Bronchial smooth muscle cell (primary cell): Measurements from ENCODE around the gene USP26. TPM values are rescaled to one million over a fixed set of nuclear protein-coding genes. Genes with fewer than 3 reads are reported as not detected.

ENCODE experiments used
- total RNA-seq: library from RNA; depleted of rRNA; stranded (reverse); fragments of >200 nt; gene quantifications from 2 replicates; pipeline ENCODE4 v1.2.1, GENCODE V29; 2014

The USP26 gene, protein sequence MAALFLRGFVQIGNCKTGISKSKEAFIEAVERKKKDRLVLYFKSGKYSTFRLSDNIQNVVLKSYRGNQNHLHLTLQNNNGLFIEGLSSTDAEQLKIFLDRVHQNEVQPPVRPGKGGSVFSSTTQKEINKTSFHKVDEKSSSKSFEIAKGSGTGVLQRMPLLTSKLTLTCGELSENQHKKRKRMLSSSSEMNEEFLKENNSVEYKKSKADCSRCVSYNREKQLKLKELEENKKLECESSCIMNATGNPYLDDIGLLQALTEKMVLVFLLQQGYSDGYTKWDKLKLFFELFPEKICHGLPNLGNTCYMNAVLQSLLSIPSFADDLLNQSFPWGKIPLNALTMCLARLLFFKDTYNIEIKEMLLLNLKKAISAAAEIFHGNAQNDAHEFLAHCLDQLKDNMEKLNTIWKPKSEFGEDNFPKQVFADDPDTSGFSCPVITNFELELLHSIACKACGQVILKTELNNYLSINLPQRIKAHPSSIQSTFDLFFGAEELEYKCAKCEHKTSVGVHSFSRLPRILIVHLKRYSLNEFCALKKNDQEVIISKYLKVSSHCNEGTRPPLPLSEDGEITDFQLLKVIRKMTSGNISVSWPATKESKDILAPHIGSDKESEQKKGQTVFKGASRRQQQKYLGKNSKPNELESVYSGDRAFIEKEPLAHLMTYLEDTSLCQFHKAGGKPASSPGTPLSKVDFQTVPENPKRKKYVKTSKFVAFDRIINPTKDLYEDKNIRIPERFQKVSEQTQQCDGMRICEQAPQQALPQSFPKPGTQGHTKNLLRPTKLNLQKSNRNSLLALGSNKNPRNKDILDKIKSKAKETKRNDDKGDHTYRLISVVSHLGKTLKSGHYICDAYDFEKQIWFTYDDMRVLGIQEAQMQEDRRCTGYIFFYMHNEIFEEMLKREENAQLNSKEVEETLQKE
- not detected in 2 replicates for total RNA-seq

DNA sequence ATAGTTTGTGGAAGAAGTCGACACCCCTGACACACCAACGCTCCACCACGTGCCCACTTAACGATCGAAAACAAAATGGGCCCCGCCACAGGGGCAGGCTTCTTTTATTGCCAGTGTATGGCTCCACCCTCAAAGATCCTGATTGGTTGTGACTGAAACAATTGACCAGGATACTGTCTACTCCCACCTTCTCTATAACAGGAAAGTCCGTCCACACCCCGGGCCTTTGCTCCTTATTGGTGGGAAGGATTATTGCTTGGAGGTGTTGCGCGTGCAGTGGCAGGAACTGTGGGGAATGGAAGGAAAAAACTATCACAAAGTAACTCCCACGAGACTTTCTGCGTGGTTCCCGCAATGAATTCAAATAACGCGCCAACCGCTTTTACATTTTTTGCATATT lies at the start of gene USP26:
TSS of gene USP26 (minus strand) at position 79 of the 400 bp plus-strand sequence. CDS start 68,889 bp downstream, outside the sequence.

Other genes with a start within 250 kb of the USP26 start
- gene HS6ST2, start 138.5 kb downstream of the USP26 start, total RNA-seq, result not detected in 2 replicates
- not detected in 2 replicates for gene TFDP3, start 121.2 kb upstream of the USP26 start, total RNA-seq